Measurements from ENCODE around the gene ANKRD52. TPM values are rescaled to one million over a fixed set of nuclear protein-coding genes. Genes with fewer than 3 reads are reported as not detected.
"Not testable (repeated sequence)": the region's sequence is repeated elsewhere in the genome, so short reads cannot be mapped to it uniquely, and the experiment has no call there.

Gene ANKRD52
- polyA plus RNA-seq, 1 donor = 18.9 TPM

- no peak for DNase-seq
Measured at GRCh38 chr12:56271031-56271430, 12.8 kb upstream of the ANKRD52 start.

GRCh38 chr12:56267443-56268071 lies 9.4 kb upstream of the ANKRD52 start:
- no peak for DNase-seq

DNA sequence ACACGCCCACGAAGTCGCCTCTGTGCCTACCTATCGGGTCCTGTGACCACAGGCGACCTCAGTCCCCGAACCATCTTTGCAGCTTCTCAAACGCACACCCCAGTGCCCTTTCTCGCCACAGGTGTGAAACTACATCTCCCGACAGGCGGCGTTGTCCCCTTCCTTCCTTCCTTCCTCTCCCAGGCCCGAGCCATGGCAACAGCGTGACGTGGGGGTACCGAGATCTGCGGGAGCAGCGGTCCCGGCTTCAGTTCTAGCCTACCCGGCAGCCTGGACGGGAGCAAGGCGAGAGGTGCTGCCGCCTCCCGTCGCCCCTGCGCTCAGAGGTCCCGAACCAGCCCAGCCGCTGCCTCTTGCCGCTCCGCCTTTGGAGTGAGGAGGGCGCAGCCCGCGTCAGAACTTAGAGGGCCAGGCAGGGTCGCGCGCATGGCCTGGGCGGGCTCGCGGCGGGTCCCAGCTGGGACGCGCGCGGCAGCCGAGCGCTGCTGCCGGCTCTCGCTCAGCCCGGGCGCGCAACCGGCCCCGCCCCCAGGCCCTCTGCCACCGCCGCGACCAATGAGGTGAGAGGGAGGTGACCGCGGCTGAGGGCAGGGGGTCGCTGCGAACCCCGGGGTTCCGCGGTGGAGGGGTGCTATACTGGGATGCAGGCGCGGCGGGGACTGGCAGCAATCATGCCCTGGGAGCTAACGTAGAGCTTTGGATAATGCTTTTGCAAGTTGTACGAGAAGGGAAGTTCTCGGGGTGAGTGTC lies 8.7 kb upstream of the ANKRD52 start, which contains the start of gene COQ10A:
COQ10A (plus strand) TSS at position 250 of the 750 bp plus-strand sequence; CDS start at position 427, 177 bp downstream.
- DNase-seq = peak; percentile 91

DNA sequence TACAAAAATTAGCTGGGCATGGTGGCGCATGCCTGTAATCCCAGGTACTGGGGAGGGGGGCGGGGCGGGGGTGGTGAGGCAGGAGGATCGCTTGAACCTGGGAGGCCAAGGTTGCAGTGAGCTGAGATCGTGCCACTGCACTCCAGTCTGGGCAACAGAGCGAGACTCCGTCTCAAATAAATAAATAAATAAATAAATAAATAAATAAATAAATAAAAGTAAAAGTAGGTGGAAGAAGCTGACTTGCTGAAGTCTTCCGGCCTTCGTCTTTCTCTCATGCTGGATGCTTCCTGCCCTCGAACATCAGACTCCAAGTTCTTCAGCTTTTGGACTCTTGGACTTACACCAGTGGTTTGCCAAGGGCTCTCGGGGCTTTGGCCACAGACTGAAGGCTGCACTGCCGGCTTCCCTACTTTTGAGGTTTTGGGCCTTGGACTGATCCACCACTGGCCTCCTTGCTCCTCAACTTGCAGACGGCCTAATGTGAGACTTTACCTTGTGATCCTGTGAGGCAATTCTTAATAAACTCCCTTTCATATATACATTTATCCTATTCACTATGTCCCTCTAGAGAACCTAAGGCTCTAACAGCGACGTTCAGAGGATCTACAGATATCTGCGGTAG lies 8.0 kb upstream of the ANKRD52 start:
- not testable (repeated sequence) for DNase-seq

- DNase-seq = not testable (repeated sequence)
Measured at GRCh38 chr12:56262955-56263354, 4.8 kb upstream of the ANKRD52 start.

DNA sequence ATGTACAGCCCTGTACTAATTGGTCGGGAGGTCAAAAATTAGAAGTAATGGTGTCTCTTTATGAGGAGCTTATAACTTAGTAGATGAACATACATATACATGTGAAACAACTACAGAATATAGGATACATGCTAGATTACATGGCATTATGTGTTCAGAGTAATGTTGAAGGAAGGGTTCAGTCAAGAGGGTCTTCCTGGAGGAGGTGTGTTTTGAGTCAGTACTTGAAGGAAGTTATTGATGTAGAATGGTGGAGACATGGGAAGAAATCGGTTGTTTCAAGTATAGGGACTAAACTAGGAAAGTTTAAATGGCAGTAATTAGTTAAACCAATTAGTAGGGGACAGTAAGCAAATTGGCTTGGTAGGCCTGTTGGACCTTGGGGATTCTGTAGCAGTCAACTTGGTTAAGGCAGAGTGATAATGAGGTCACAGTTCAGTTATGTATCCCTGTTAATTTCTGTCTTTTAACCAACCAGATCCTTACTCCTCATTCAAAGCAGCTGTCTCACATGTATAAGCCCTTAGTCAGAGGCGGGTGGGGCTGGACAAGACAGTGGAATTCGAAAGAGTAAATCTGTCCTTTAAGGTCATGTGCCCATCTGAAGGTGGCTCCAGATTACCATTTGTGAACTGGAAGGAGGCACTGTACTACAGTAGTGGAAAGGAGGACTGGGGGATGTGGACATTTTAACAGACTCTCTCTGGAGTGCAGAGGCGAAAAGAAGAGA lies 3.5 kb upstream of the ANKRD52 start:
- DNase-seq = no peak

- DNase-seq = no peak
Measured at GRCh38 chr12:56260921-56261320, 2.7 kb upstream of the ANKRD52 start.

- DNase-seq = no peak
Measured at GRCh38 chr12:56260380-56260779, 2.2 kb upstream of the ANKRD52 start.

GRCh38 chr12:56258820-56259183 lies 618 bp upstream of the ANKRD52 start:
- no peak for DNase-seq

- DNase-seq = peak; percentile 33
Measured at GRCh38 chr12:56257491-56258067, 605 bp downstream of the ANKRD52 start.

- DNase-seq = no peak
Measured at GRCh38 chr12:56257071-56257470, 1.1 kb downstream of the ANKRD52 start.

- DNase-seq = no peak
Measured at GRCh38 chr12:56256326-56256960, 1.7 kb downstream of the ANKRD52 start.

GRCh38 chr12:56255671-56256070 lies 2.5 kb downstream of the ANKRD52 start:
- DNase-seq = no peak

- DNase-seq = no peak
Measured at GRCh38 chr12:56253091-56253490, 5.1 kb downstream of the ANKRD52 start.

- DNase-seq = no peak
Measured at GRCh38 chr12:56252649-56253048, 5.5 kb downstream of the ANKRD52 start.

GRCh38 chr12:56248711-56249110 lies 9.5 kb downstream of the ANKRD52 start:
- no peak for DNase-seq

DNA sequence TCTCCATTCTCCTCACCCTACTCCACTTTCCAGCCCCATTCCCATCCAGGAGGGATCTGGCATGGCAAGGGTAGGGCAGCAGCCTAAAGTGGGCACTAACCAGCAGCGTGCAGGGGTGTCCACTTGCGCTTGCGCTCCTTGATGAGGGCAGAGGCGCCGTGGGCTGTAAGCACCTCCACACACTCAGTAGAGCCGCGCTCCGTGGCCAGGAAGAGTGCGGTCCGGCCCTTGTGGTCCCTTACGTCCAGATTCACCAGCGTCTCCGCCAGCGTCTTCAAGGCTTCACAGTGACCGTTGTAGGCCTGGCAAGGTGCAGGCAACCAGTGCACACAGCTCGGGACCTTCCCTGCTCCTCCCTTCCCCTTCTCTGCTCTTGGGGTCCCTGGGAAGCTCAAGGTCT lies 10.3 kb downstream of the ANKRD52 start:
- no peak for DNase-seq

DNA sequence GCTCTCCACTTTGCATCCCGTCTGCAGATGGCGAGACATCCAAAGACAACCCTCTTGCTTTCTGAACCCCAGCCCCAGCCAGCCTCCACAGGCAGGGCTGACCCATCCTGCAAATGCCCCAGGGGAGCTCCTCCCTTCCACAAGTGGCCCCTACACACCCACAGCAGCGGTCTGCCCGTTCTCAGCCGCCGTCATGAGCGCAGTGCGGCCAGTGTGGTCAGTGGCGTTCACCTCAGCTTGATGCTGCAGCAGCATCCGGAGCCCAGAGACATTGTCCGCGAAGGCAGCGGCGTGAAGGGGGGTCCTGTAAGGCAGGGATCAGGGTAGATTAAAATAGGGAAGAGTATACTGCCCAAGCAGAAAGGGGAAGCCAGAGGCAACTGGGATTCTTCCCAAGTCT lies 13.7 kb downstream of the ANKRD52 start:
- DNase-seq = no peak

GRCh38 chr12:56243731-56244181 lies 14.4 kb downstream of the ANKRD52 start:
- DNase-seq = no peak

GRCh38 chr12:56242986-56243385 lies 15.2 kb downstream of the ANKRD52 start:
- no peak for DNase-seq

DNA sequence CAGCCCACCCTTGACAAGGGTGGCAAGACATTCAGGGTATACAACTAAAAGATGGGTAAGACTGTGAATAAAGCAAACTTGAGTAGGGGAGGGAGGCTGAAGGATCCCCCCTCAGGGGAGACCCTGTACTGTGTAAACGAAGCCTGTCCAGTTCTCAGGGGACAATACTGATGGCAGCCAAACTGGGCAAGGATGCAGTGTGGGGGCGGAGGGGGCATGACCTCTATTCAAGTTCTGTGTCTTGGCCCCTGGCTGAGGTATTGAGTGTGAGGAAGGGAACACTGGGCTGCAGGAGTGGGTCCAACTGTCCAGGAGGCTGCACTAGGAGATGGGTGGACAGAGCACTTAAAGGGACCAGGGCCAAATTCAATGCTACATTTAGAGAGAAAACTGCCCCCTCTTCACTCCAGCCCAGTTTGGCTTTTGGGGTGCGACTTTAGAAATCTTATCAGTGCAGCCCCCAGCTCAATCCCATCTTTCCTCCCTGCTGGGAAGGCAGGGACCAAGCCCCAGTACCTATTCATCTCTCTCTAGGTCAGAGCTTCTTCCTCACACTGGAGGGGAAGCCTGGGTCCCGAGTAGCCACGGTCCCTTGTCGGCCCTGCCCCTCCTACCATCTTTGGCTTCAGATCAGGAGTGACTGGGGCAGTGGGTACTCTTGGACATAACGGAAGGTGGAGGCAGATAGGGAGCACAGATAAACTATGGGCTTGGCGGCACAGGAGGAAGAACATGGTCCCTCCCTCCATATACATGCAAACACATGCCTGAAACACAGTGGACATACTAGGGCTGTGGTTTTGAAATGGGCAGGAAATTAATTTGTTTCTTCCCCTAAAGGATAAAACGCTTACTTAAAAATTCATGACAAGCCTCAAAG lies 16.5 kb downstream of the ANKRD52 start:
- DNase-seq = no peak

Measured in hindlimb muscle (tissue), 1 donor.